Stimulated activated naive CD8-positive, alpha-beta T cell treated with anti-CD3 and anti-CD28 coated beads, Interleukin-15, amount 100 ng/mL, for 72 hours (primary cell): ENCODE data around the gene NFYC.
A peak's percentile ranks its signal among the peaks of the same experiment; 100 is the strongest.
"Not testable (repeated sequence)": the region's sequence is repeated elsewhere in the genome, so short reads cannot be mapped to it uniquely, and the experiment has no call there.

ENCODE experiments used
- ATAC-seq: fragments of 150-1000 bp; cut with Tn5 transposase; 2 replicates; pipeline ENCODE4 v1.10.0; 2021; ENCODE audit warnings: mild to moderate bottlenecking, moderate library complexity
- DNase-seq, 2 donors: peaks; one replicate each; pipeline ENCODE4 v3.0.0; 2021 to 2022
- H3K27ac Mint-ChIP-seq, 2 donors: one replicate each; pipeline ENCODE4 v1.8.0; 2022; ENCODE audit warnings: mild to moderate bottlenecking in 2 of 2, mixed read lengths in 2 of 2, moderate library complexity in 2 of 2
- H3K27me3 Mint-ChIP-seq: one replicate; pipeline ENCODE4 v1.8.0; 2022; ENCODE audit warnings: mixed read lengths
- H3K4me1 Mint-ChIP-seq: one replicate; pipeline ENCODE4 v1.8.0; 2022; ENCODE audit warnings: mild to moderate bottlenecking, mixed read lengths
- H3K4me3 Mint-ChIP-seq, 2 donors: one replicate each; pipeline ENCODE4 v1.8.0; 2022; ENCODE audit warnings: mild to moderate bottlenecking in 2 of 2, mixed read lengths in 2 of 2, moderate library complexity in 1 of 2
- H3K9me3 Mint-ChIP-seq, 2 donors: one replicate each; pipeline ENCODE4 v1.8.0; 2022; ENCODE audit warnings: mixed read lengths in 2 of 2

Gene NFYC

GRCh38 chr1:40690771-40691537, 550 bp upstream of the NFYC start:
- Mint-ChIP-seq H3K9me3 (peaks cover 0 to 4% of the 10 kb centered on the region in 2 donors), H3K27me3 (no peaks in the 10 kb centered on the region), H3K27ac (peak overlapping the region; percentile 99 to 100), H3K4me3 (peak overlapping the region; percentile 91 to 94), H3K4me1 (peaks cover 48% of the 10 kb centered on the region)
- no peak for DNase-seq
- ATAC-seq: no peak

GRCh38 chr1:40692429-40692895, 958 bp downstream of the NFYC start:
- DNase-seq (no peak), ATAC-seq (no peak)
- Mint-ChIP-seq H3K27me3 (no peaks in the 10 kb centered on the region), H3K9me3 (peaks cover 0 to 4% of the 10 kb centered on the region in 2 donors), H3K27ac (peak overlapping the region; percentile 99 to 100), H3K4me1 (peaks cover 62% of the 10 kb centered on the region), H3K4me3 (peak overlapping the region; percentile 91 to 94)

DNA sequence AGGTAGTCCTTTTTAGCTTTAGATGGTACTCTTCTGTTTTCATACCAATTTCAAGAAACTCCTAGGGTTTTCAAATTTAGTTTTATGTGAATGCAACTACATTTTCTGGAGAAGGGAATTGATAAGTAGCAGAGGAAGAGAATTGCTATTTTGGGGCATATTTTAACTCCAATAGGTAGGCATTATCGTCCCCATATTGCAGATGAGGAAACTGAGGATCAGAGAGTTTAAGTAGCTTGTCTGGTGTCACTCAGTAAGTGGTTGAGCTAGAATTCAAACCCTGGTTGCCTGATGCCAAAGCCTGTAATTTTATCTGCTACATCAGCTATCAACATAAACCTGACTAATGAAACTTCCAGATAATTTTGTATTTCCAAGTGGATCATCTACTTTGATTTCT, 1.9 kb downstream of the NFYC start:
- no peak for DNase-seq
- Mint-ChIP-seq H3K4me1 (peaks cover 70% of the 10 kb centered on the region), H3K9me3 (no peaks in the 10 kb centered on the region), H3K4me3 (peak overlapping the region; percentile 54 to 91), H3K27ac (no peak overlapping the region), H3K27me3 (no peaks in the 10 kb centered on the region)
- ATAC-seq: no peak

DNA sequence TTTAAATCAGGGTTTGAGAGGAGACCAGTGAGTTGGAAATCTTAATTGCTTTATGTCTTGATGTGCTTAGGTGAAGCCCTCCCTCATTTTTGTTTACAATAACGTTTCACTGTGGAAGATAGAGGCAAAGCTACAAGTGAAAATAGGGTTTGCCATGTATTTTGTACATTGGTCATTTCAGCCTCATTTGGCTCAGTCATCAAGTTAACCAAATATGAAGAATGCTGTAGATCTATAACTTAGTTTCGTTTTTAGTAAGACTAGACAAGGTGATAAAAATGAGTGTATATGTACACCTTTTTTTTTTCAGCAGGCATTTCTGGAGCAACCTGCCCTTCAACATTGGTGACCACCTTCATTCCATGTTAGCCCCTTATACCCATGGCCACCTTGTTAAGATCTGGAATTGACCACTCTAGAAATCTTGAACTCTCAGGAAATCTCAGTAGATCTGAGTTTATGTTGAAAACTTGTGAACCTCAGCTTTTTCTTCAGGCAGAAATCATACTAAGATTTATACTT, 2.9 kb downstream of the NFYC start:
- no peak for ATAC-seq
- H3K4me3 Mint-ChIP-seq: peak overlapping the region; percentile 54 to 91
- H3K4me1 Mint-ChIP-seq: peaks cover 80% of the 10 kb centered on the region
- DNase-seq: no peak
- no peaks in the 10 kb centered on the region for H3K27me3 Mint-ChIP-seq
- H3K9me3 Mint-ChIP-seq: no peaks in the 10 kb centered on the region
- no peak overlapping the region for H3K27ac Mint-ChIP-seq

- H3K4me3 Mint-ChIP-seq: no peak overlapping the region
- no peak for ATAC-seq
- H3K4me1 Mint-ChIP-seq: peaks cover 73% of the 10 kb centered on the region
- no peak overlapping the region for H3K27ac Mint-ChIP-seq
- no peak for DNase-seq
- H3K27me3 Mint-ChIP-seq: no peaks in the 10 kb centered on the region
- no peaks in the 10 kb centered on the region for H3K9me3 Mint-ChIP-seq
These were observed 4.8 kb downstream of the NFYC start for GRCh38 chr1:40696294-40696693.

- Mint-ChIP-seq H3K4me1 (peaks cover 78% of the 10 kb centered on the region), H3K27me3 (no peaks in the 10 kb centered on the region), H3K4me3 (no peak overlapping the region), H3K27ac (no peak overlapping the region), H3K9me3 (no peaks in the 10 kb centered on the region)
- ATAC-seq (no peak), DNase-seq (no peak)
These were observed 5.9 kb downstream of the NFYC start for GRCh38 chr1:40697436-40697835.

- H3K4me3 Mint-ChIP-seq: no peak overlapping the region
- no peaks in the 10 kb centered on the region for H3K27me3 Mint-ChIP-seq
- H3K4me1 Mint-ChIP-seq: peaks cover 73% of the 10 kb centered on the region
- no peaks in the 10 kb centered on the region for H3K9me3 Mint-ChIP-seq
- no peak for DNase-seq
- peak; percentile 72 for ATAC-seq
- H3K27ac Mint-ChIP-seq: no peak overlapping the region
These were observed 8.3 kb downstream of the NFYC start for GRCh38 chr1:40699787-40700186.

GRCh38 chr1:40701684-40702083, 10.2 kb downstream of the NFYC start:
- ATAC-seq: no peak
- no peak overlapping the region for H3K27ac Mint-ChIP-seq
- H3K9me3 Mint-ChIP-seq: no peaks in the 10 kb centered on the region
- no peak overlapping the region for H3K4me3 Mint-ChIP-seq
- H3K27me3 Mint-ChIP-seq: no peaks in the 10 kb centered on the region
- DNase-seq: no peak
- peaks cover 66% of the 10 kb centered on the region for H3K4me1 Mint-ChIP-seq

DNA sequence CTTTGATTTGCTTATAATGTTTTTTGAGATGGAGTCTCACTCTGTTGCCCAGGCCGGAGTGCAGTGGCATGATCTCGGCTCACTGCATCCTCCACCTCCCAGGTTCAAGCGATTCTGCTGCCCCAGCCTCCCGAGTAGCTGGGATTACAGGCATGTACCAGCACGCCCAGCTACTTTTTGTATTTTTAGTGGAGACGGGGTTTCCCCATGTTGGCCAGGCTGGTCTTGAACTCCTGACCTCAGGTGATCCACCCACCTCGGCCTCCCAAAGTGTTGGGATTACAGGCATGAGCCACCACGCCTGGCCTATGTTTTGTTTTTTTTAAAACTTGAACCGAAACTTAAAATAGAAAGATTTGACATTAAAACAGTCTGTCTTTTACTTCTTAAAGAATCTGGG, 11.3 kb downstream of the NFYC start:
- Mint-ChIP-seq H3K27ac (peak overlapping the region in 1 of 2 donors; percentile 19), H3K4me1 (peaks cover 54% of the 10 kb centered on the region)
- ATAC-seq, DNase-seq, H3K9me3 Mint-ChIP-seq, H3K27me3 Mint-ChIP-seq, H3K4me3 Mint-ChIP-seq: not testable (repeated sequence)

- H3K27ac Mint-ChIP-seq: no peak overlapping the region
- DNase-seq (no peak), ATAC-seq (no peak)
- H3K4me3 Mint-ChIP-seq: no peak overlapping the region
- H3K9me3 Mint-ChIP-seq: no peaks in the 10 kb centered on the region
- H3K27me3 Mint-ChIP-seq: no peaks in the 10 kb centered on the region
- H3K4me1 Mint-ChIP-seq: peaks cover 52% of the 10 kb centered on the region
These were observed 11.8 kb downstream of the NFYC start for GRCh38 chr1:40703316-40703715.

GRCh38 chr1:40704817-40705733, 13.6 kb downstream of the NFYC start:
- no peak for DNase-seq
- H3K4me1 Mint-ChIP-seq: peaks cover 53% of the 10 kb centered on the region
- no peak overlapping the region for H3K4me3 Mint-ChIP-seq
- no peak overlapping the region for H3K27ac Mint-ChIP-seq
- no peak for ATAC-seq
- no peaks in the 10 kb centered on the region for H3K27me3 Mint-ChIP-seq
- H3K9me3 Mint-ChIP-seq: no peaks in the 10 kb centered on the region

- ATAC-seq (no peak), DNase-seq (no peak)
- Mint-ChIP-seq H3K27me3 (no peaks in the 10 kb centered on the region), H3K9me3 (no peaks in the 10 kb centered on the region), H3K27ac (no peak overlapping the region), H3K4me1 (peaks cover 61% of the 10 kb centered on the region), H3K4me3 (no peak overlapping the region)
These were observed 15.1 kb downstream of the NFYC start for GRCh38 chr1:40706626-40707025.

- Mint-ChIP-seq H3K4me3 (peak overlapping the region; percentile 92 to 99), H3K4me1 (peaks cover 66% of the 10 kb centered on the region), H3K27me3 (no peaks in the 10 kb centered on the region), H3K9me3 (no peaks in the 10 kb centered on the region), H3K27ac (peak overlapping the region; percentile 85 to 94)
- ATAC-seq (peak; percentile 87), DNase-seq (no peak)
These were observed 17.2 kb downstream of the NFYC start for GRCh38 chr1:40708750-40709099.

- peak; percentile 99 for ATAC-seq
These were observed 17.7 kb downstream of the NFYC start for GRCh38 chr1:40709100-40709801.

GRCh38 chr1:40709802-40710278, 18.3 kb downstream of the NFYC start:
- H3K4me1 Mint-ChIP-seq: peaks cover 56% of the 10 kb centered on the region
- no peaks in the 10 kb centered on the region for H3K27me3 Mint-ChIP-seq
- no peak for ATAC-seq
- H3K4me3 Mint-ChIP-seq: peak overlapping the region; percentile 92 to 99
- H3K9me3 Mint-ChIP-seq: no peaks in the 10 kb centered on the region
- DNase-seq: no peak
- H3K27ac Mint-ChIP-seq: no peak overlapping the region

More at GRCh38 chr1:40709100-40709801, 17.7 kb downstream of the NFYC start:
- no peaks in the 10 kb centered on the region for H3K27me3 Mint-ChIP-seq
- H3K4me3 Mint-ChIP-seq: peak overlapping the region; percentile 92 to 99
- H3K27ac Mint-ChIP-seq: peak overlapping the region; percentile 85 to 94
- H3K9me3 Mint-ChIP-seq: no peaks in the 10 kb centered on the region
- DNase-seq: peak; percentile 74 to 80
- peaks cover 62% of the 10 kb centered on the region for H3K4me1 Mint-ChIP-seq
